ENCODE measurements around the gene GRAMD2A. TPM values are rescaled to one million over a fixed set of nuclear protein-coding genes. Genes with fewer than 3 reads are reported as not detected.

Gene GRAMD2A
- polyA plus RNA-seq, 1 experiment, result 0.30 TPM

GRCh38 chr15:72168808-72169190 is 28.8 kb downstream of the GRAMD2A start:
- ChIA-PET POLR2A (no interaction called here), CTCF (no interaction called here)
- TF ChIP-seq CTCF (IDR thresholded peaks at IDR 0.05; ENCODE audit: low read depth, low read length), result no peak
- no peak for DNase-seq (ENCODE audit: low read depth, low spot score)
- Histone ChIP-seq H3K27ac (ENCODE audit: low read depth, low read length) (no peak overlapping the region), H3K9me3 (ENCODE audit: control insufficient read depth, insufficient read depth, low read length) (no peaks in the 10 kb centered on the region; the same call in 1 of the 2 replicates), H3K4me3 (ENCODE audit: low read depth, low read length) (no peak overlapping the region), H3K27me3 (ENCODE audit: control insufficient read depth, insufficient read depth, low read length) (peaks cover 39% of the 10 kb centered on the region)

- CTCF ChIA-PET, result no interaction called here
- peaks cover 42% of the 10 kb centered on the region for H3K27me3 ChIP-seq (ENCODE audit: control insufficient read depth, insufficient read depth, low read length)
- POLR2A ChIA-PET, result no interaction called here
- no peak for DNase-seq (ENCODE audit: low read depth, low spot score)
- TF ChIP-seq CTCF (IDR thresholded peaks at IDR 0.05; ENCODE audit: low read depth, low read length), result no peak
- H3K9me3 ChIP-seq (ENCODE audit: control insufficient read depth, insufficient read depth, low read length), result no peaks in the 10 kb centered on the region; the same call in 1 of the 2 replicates
- no peak overlapping the region for H3K27ac ChIP-seq (ENCODE audit: low read depth, low read length)
- H3K4me3 ChIP-seq (ENCODE audit: low read depth, low read length), result no peak overlapping the region
Measured at GRCh38 chr15:72168131-72168807, 29.3 kb downstream of the GRAMD2A start.

GRCh38 chr15:72167445-72167844 is 30.1 kb downstream of the GRAMD2A start:
- peaks cover 42% of the 10 kb centered on the region for H3K27me3 ChIP-seq (ENCODE audit: control insufficient read depth, insufficient read depth, low read length)
- CTCF ChIA-PET, result no interaction called here
- H3K4me3 ChIP-seq (ENCODE audit: low read depth, low read length), result no peak overlapping the region
- no peak for TF ChIP-seq CTCF (IDR thresholded peaks at IDR 0.05; ENCODE audit: low read depth, low read length)
- H3K9me3 ChIP-seq (ENCODE audit: control insufficient read depth, insufficient read depth, low read length), result no peaks in the 10 kb centered on the region; the same call in 1 of the 2 replicates
- no peak for DNase-seq (ENCODE audit: low read depth, low spot score)
- POLR2A ChIA-PET, result no interaction called here
- no peak overlapping the region for H3K27ac ChIP-seq (ENCODE audit: low read depth, low read length)

- Histone ChIP-seq H3K27me3 (ENCODE audit: control insufficient read depth, insufficient read depth, low read length) (peaks cover 42% of the 10 kb centered on the region), H3K27ac (ENCODE audit: low read depth, low read length) (no peak overlapping the region), H3K9me3 (ENCODE audit: control insufficient read depth, insufficient read depth, low read length) (no peaks in the 10 kb centered on the region; the same call in 1 of the 2 replicates), H3K4me3 (ENCODE audit: low read depth, low read length) (no peak overlapping the region)
- ChIA-PET POLR2A (no interaction called here), CTCF (no interaction called here)
- DNase-seq (ENCODE audit: low read depth, low spot score), result no peak
- TF ChIP-seq CTCF (IDR thresholded peaks at IDR 0.05; ENCODE audit: low read depth, low read length), result no peak
Measured at GRCh38 chr15:72166716-72167417, 30.7 kb downstream of the GRAMD2A start.

GRCh38 chr15:72163719-72164118 is 33.9 kb downstream of the GRAMD2A start:
- ChIA-PET CTCF (no interaction called here), POLR2A (no interaction called here)
- DNase-seq (ENCODE audit: low read depth, low spot score), result no peak
- no peaks in the 10 kb centered on the region for H3K9me3 ChIP-seq (ENCODE audit: control insufficient read depth, insufficient read depth, low read length)
- no peak overlapping the region for H3K27ac ChIP-seq (ENCODE audit: low read depth, low read length)
- peaks cover 34% of the 10 kb centered on the region for H3K27me3 ChIP-seq (ENCODE audit: control insufficient read depth, insufficient read depth, low read length)
- TF ChIP-seq CTCF (IDR thresholded peaks at IDR 0.05; ENCODE audit: low read depth, low read length), result no peak
- H3K4me3 ChIP-seq (ENCODE audit: low read depth, low read length), result no peak overlapping the region
